ENCODE results near the gene PSMG4.

Gene PSMG4

DNA sequence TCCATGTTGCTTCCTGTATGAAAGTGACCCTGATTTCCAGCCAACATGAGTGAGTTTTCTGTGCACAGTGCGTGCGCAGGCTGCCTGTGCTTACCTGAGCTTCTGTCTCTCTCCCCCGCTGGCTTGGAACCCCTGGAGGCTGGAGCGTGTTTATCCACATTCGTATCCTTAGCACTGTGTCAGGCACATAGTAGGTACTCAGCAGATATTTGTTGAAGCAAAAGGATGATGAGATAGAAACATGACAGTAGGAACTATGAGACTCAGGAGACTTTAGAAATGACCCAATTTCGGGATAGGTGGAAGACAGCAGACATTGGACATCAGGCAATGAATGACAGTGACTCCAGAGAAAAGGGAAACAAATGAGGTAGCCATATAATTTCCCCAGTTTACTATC, 46.5 kb upstream of the PSMG4 start:
- Histone ChIP-seq H4K20me1 (ENCODE audit: insufficient read depth) (no peaks in the 10 kb centered on the region), H3K27me3 (ENCODE audit: insufficient read depth, low read depth) (no peaks in the 10 kb centered on the region; the same call in 1 of the 2 replicates), H3K9ac (no peak overlapping the region), H3K4me2 (no peak overlapping the region), H3K4me3 (IDR thresholded peaks at IDR 0.05; ENCODE audit: insufficient read depth, low read depth, low read length) (no peak overlapping the region), H3K4me1 (ENCODE audit: low read depth, poor library complexity, severe bottlenecking) (no peaks in the 10 kb centered on the region), H3K36me3 (ENCODE audit: insufficient read depth) (no peaks in the 10 kb centered on the region), H3K27ac (no peak overlapping the region), H2AFZ (ENCODE audit: low read depth) (no peak overlapping the region), H3K79me2 (ENCODE audit: insufficient read depth, low read depth) (no peaks in the 10 kb centered on the region)
- no peak for TF ChIP-seq CTCF (conservative IDR thresholded peaks at IDR 0.05; ENCODE audit: low read depth, low read length)

GRCh38 chr6:3213334-3213695, 45.4 kb upstream of the PSMG4 start:
- Histone ChIP-seq H3K27ac (no peak overlapping the region), H3K4me1 (ENCODE audit: low read depth, poor library complexity, severe bottlenecking) (no peaks in the 10 kb centered on the region), H2AFZ (ENCODE audit: low read depth) (no peak overlapping the region), H4K20me1 (ENCODE audit: insufficient read depth) (no peaks in the 10 kb centered on the region), H3K4me2 (no peak overlapping the region), H3K27me3 (ENCODE audit: insufficient read depth, low read depth) (no peaks in the 10 kb centered on the region; the same call in 1 of the 2 replicates), H3K4me3 (IDR thresholded peaks at IDR 0.05; ENCODE audit: insufficient read depth, low read depth, low read length) (no peak overlapping the region), H3K36me3 (ENCODE audit: insufficient read depth) (no peaks in the 10 kb centered on the region), H3K9ac (no peak overlapping the region), H3K79me2 (ENCODE audit: insufficient read depth, low read depth) (no peaks in the 10 kb centered on the region)
- no peak for TF ChIP-seq CTCF (conservative IDR thresholded peaks at IDR 0.05; ENCODE audit: low read depth, low read length)

DNA sequence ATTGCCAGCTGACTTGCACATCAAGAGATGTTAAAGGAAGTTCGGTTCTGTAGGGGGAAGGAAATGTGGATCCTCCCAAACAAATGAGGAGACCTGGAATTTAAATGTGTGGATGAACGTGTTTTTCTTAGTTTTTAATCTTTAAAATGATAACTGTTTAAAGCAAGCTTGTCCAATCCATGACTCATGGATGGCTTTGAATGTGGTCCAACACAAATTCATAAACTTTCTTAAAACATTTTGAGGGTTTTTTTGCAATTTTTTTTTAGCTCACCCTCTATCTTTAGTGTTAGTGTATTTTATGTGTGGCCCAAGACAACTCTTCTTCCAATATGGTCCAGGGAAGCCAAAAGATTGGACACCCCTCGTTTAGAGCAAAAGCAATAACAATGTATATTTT, 43.8 kb upstream of the PSMG4 start:
- Histone ChIP-seq H3K36me3 (ENCODE audit: insufficient read depth) (no peaks in the 10 kb centered on the region), H3K4me1 (ENCODE audit: low read depth, poor library complexity, severe bottlenecking) (no peaks in the 10 kb centered on the region), H3K4me3 (IDR thresholded peaks at IDR 0.05; ENCODE audit: insufficient read depth, low read depth, low read length) (no peak overlapping the region), H3K4me2 (no peak overlapping the region), H3K9ac (no peak overlapping the region), H3K79me2 (ENCODE audit: insufficient read depth, low read depth) (no peaks in the 10 kb centered on the region), H2AFZ (ENCODE audit: low read depth) (no peak overlapping the region), H3K27ac (no peak overlapping the region), H3K27me3 (ENCODE audit: insufficient read depth, low read depth) (no peaks in the 10 kb centered on the region), H4K20me1 (ENCODE audit: insufficient read depth) (no peaks in the 10 kb centered on the region)
- TF ChIP-seq CTCF (conservative IDR thresholded peaks at IDR 0.05; ENCODE audit: low read depth, low read length): no peak

DNA sequence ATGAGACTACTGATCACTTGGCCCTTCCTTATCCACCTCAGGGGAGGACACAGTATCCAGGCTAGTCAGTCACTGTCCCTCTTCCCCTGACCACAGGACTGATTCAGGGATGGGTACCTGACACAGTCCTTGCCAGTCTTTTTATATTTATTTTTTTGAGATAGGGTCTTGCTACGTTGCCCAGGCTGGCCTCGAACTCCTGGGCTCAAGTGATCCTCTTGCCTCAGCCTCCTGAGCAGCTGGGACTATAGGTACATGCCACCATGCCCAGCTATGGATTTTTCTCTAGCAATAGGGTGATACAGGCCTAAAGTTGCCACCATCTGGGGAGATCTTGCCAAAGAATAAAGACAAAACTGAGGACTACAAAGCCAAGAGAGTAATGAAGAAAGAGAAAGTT, 41.5 kb upstream of the PSMG4 start:
- TF ChIP-seq CTCF (conservative IDR thresholded peaks at IDR 0.05; ENCODE audit: low read depth, low read length): no peak
- Histone ChIP-seq H3K4me2 (no peak overlapping the region), H3K36me3 (ENCODE audit: insufficient read depth) (no peaks in the 10 kb centered on the region), H3K27me3 (ENCODE audit: insufficient read depth, low read depth) (no peaks in the 10 kb centered on the region), H4K20me1 (ENCODE audit: insufficient read depth) (no peaks in the 10 kb centered on the region), H3K27ac (no peak overlapping the region), H3K4me3 (IDR thresholded peaks at IDR 0.05; ENCODE audit: insufficient read depth, low read depth, low read length) (no peak overlapping the region), H3K4me1 (ENCODE audit: low read depth, poor library complexity, severe bottlenecking) (peaks cover 12% of the 10 kb centered on the region), H3K9ac (no peak overlapping the region), H3K79me2 (ENCODE audit: insufficient read depth, low read depth) (no peaks in the 10 kb centered on the region), H2AFZ (ENCODE audit: low read depth) (no peak overlapping the region)

- Histone ChIP-seq H3K4me1 (ENCODE audit: low read depth, poor library complexity, severe bottlenecking) (peaks cover 21% of the 10 kb centered on the region), H3K4me3 (IDR thresholded peaks at IDR 0.05; ENCODE audit: insufficient read depth, low read depth, low read length) (no peak overlapping the region), H3K79me2 (ENCODE audit: insufficient read depth, low read depth) (no peaks in the 10 kb centered on the region), H3K36me3 (ENCODE audit: insufficient read depth) (no peaks in the 10 kb centered on the region), H3K4me2 (no peak overlapping the region), H4K20me1 (ENCODE audit: insufficient read depth) (no peaks in the 10 kb centered on the region), H3K27ac (no peak overlapping the region), H3K9ac (no peak overlapping the region), H3K27me3 (ENCODE audit: insufficient read depth, low read depth) (no peaks in the 10 kb centered on the region), H2AFZ (ENCODE audit: low read depth) (no peak overlapping the region)
- TF ChIP-seq CTCF (conservative IDR thresholded peaks at IDR 0.05; ENCODE audit: low read depth, low read length): no peak
Observed at GRCh38 chr6:3218266-3218665, 40.5 kb upstream of the PSMG4 start.
